K562 (cell line): ENCODE data around the gene KCTD7. TPM values are rescaled to one million over a fixed set of nuclear protein-coding genes. Genes with fewer than 3 reads are reported as not detected.
A peak's percentile ranks its signal among the peaks of the same experiment; 100 is the strongest.
"Not testable (repeated sequence)": the region's sequence is repeated elsewhere in the genome, so short reads cannot be mapped to it uniquely, and the experiment has no call there.

ENCODE experiments used
- ATAC-seq: fragments of 200-7000 bp; cut with Tn5 transposase; 3 replicates; pipeline ENCODE4 v1.9.1; 2020; ENCODE audit warnings: moderate library complexity
- BruUV-seq: library from RNA; stranded (reverse); fragments of 400-500 nt; replicated peaks from 2 replicates; lab custom pipeline; 2021; lab: Mats Ljungman, UMichigan
- CTCF ChIA-PET: fragments of 300-600 bp; formaldehyde crosslinking; extraction: SDS; loops from one replicate; lab custom pipeline; 2021; ENCODE audit warnings: low intra/inter-chr PET ratio; lab: Yijun Ruan, JAX
- POLR2A ChIA-PET: fragments of 300-600, 350-650 bp; sonication (Branson Sonifier 250); formaldehyde crosslinking; extraction: SDS; loops from one replicate; lab custom pipeline; 2021; ENCODE audit warnings: antibody characterized with exemption, inconsistent platforms; lab: Yijun Ruan, JAX
- DNase-seq, 4 experiments: peaks; one replicate each; pipeline versions ENCODE4 v3.0.0 to v3.0.0-alpha.2; 2011 to 2018; ENCODE audit warnings: low spot score in 3 of 4, mixed read lengths in 3 of 4; ENCODE audit errors: extremely low read depth in 1 of 4
- FAIRE-seq: peaks from 2 replicates; lab custom pipeline; 2011; peaks lifted over from hg19 to GRCh38; lab: Jason Lieb, UNC
- H2AFZ ChIP-seq: 2 replicates; pipeline ENCODE4 v1.6.0; 2011; ENCODE audit warnings: low read depth, low read length, control low read depth, inconsistent platforms
- H3K27ac ChIP-seq: fragments of 200-600 bp; 3 replicates; pipeline ENCODE4 v1.8.0; 2011; ENCODE audit warnings: low read depth, mild to moderate bottlenecking, control low read depth, inconsistent platforms, low read length, moderate library complexity, mixed read lengths; ENCODE audit errors: extremely low read depth
- H3K27me3 ChIP-seq, 2 experiments: fragments of 300-600 bp in 1 of 2; 2 replicates in 1 of 2; 3 replicates in 1 of 2; pipeline versions ENCODE4 v1.6.0 to v1.8.0; 2011; ENCODE audit warnings: inconsistent platforms in 2 of 2, low read length in 2 of 2, mild to moderate bottlenecking in 1 of 2, mixed read lengths in 1 of 2, moderate library complexity in 1 of 2; ENCODE audit not compliant: control insufficient read depth in 2 of 2, insufficient read depth in 2 of 2
- H3K36me3 ChIP-seq: fragments of 300-600 bp; 3 replicates; pipeline ENCODE4 v1.8.0; 2011; ENCODE audit warnings: mild to moderate bottlenecking, low read length, inconsistent platforms; ENCODE audit not compliant: control insufficient read depth, insufficient read depth
- H3K4me1 ChIP-seq, 2 experiments: fragments of 200-600 bp in 1 of 2; replicated peaks in 1 of 2; 2 replicates in 1 of 2; 3 replicates in 1 of 2; pipeline versions ENCODE4 v1.5.1 to v1.8.0; 2011; ENCODE audit warnings: inconsistent platforms in 2 of 2, low read length in 2 of 2, mild to moderate bottlenecking in 1 of 2, mixed read lengths in 1 of 2, moderate library complexity in 1 of 2; ENCODE audit not compliant: control insufficient read depth in 2 of 2, insufficient read depth in 2 of 2
- H3K4me2 ChIP-seq: 2 replicates; pipeline ENCODE4 v1.6.1; 2011; ENCODE audit warnings: low read length, control low read depth, inconsistent platforms, mixed read lengths; ENCODE audit not compliant: insufficient read depth
- H3K4me3 ChIP-seq: fragments of 200-600 bp; sonication (generic), shearing (Covaris generic); 2 replicates; pipeline ENCODE4 v1.5.1; 2016; ENCODE audit warnings: control low read depth, inconsistent platforms
- H3K79me2 ChIP-seq: fragments of 200-600 bp; 3 replicates; pipeline ENCODE4 v1.8.0; 2011; ENCODE audit warnings: low read length, inconsistent platforms; ENCODE audit not compliant: control insufficient read depth, insufficient read depth
- H3K9ac ChIP-seq, 2 experiments: 2 replicates each; pipeline versions ENCODE4 v1.6.0 to v1.6.1; 2011; ENCODE audit warnings: low read depth in 2 of 2, low read length in 2 of 2, control low read depth in 1 of 2, inconsistent platforms in 1 of 2, mild to moderate bottlenecking in 1 of 2, mixed read lengths in 1 of 2; ENCODE audit not compliant: insufficient read depth in 1 of 2
- H3K9me1 ChIP-seq: one replicate; pipeline ENCODE4 v1.6.0; 2011; ENCODE audit warnings: inconsistent platforms, mild to moderate bottlenecking, low read length, moderate library complexity; ENCODE audit not compliant: control insufficient read depth, insufficient read depth
- H3K9me3 ChIP-seq: replicated peaks from 2 replicates; pipeline ENCODE4 v1.5.1; 2011; ENCODE audit warnings: low read depth, low read length, inconsistent platforms; ENCODE audit not compliant: control insufficient read depth, insufficient read depth
- H4K20me1 ChIP-seq: replicated peaks from 2 replicates; pipeline ENCODE4 v1.6.1; 2011; ENCODE audit warnings: low read length, inconsistent platforms, mixed read lengths; ENCODE audit not compliant: control insufficient read depth, insufficient read depth
- ARID1B ChIP-seq: fragments of 450-650 bp; IDR thresholded peaks from 2 replicates; pipeline ENCODE4 v1.6.1; 2016; ENCODE audit warnings: antibody characterized with exemption, mild to moderate bottlenecking, inconsistent platforms
- CBFA2T2 ChIP-seq: fragments of 450-650 bp; conservative IDR thresholded peaks from 2 replicates; pipeline ENCODE4 v1.6.1; 2017; ENCODE audit warnings: mild to moderate bottlenecking
- MEIS2 ChIP-seq: fragments of 450-650 bp; IDR thresholded peaks from 2 replicates; pipeline ENCODE4 v1.6.1; 2014; ENCODE audit warnings: mild to moderate bottlenecking; ENCODE audit not compliant: partially characterized antibody
- PKNOX1 ChIP-seq: fragments of 450-650 bp; IDR thresholded peaks from 2 replicates; pipeline ENCODE4 v1.6.1; 2016
- TCF3 ChIP-seq: sonication (generic); formaldehyde crosslinking; IDR thresholded peaks from 2 replicates; pipeline ENCODE4 v1.4.0; 2020; ENCODE audit warnings: mild to moderate bottlenecking, missing genetic modification reagents
- WGBS: fragments of 100-300 bp; shearing (Covaris generic); methylation state at CpG from one replicate; pipeline ENCODE4 v1.1.6; 2016; ENCODE audit warnings: low coverage, mixed read lengths; ENCODE audit not compliant: insufficient coverage; ENCODE audit errors: missing lambda C conversion rate; 5-methylcytosine and 5-hydroxymethylcytosine counted together
- in situ Hi-C: fragments of 300-500 bp; cut with MboI; formaldehyde crosslinking; loops from 4 replicates; pipeline ENCODE4 v1.15.0; 2018; ENCODE audit warnings: inconsistent platforms, mixed read lengths
- intact Hi-C: fragments of 100-400 bp; cut with micrococcal nuclease; formaldehyde crosslinking; loops from 2 replicates; pipeline ENCODE4 v1.14.2; 2022
- polyA plus RNA-seq, 8 experiments: library from polyadenylated mRNA; depleted of rRNA in 4 of 8; stranded (reverse) in 5 of 8; unstranded in 3 of 8; fragments of >200 nt; fragmentation: Nextera tagmentation in 2 of 8; fragmentation: Illumina TruSeq in 1 of 8; extraction: Ambion mirVana in 2 of 8; extraction: Trizol in 1 of 8; gene quantifications; 2 replicates each; pipeline versions ENCODE4 v1.2.1 to v1.2.3, GENCODE V29; 2011 to 2014; ENCODE audit warnings: inconsistent platforms in 1 of 8, missing spikeins in 1 of 8
- total RNA-seq, 7 experiments: library from RNA; depleted of rRNA in 6 of 7; stranded (reverse); fragments of >200 nt in 6 of 7; fragmentation: Illumina TruSeq in 2 of 7; extraction: Trizol in 2 of 7; gene quantifications; 2 replicates each; pipeline versions ENCODE4 v1.2.1 to v1.2.3, GENCODE V29; 2011 to 2021; ENCODE audit warnings: low replicate concordance in 1 of 7

The KCTD7 gene
- total and polyA plus RNA-seq, 9 of the 15 experiments (the other 6 are each of a cell fraction or from before 2014, with no cell fraction given), result 1.5 to 26.0 (median 9.0) TPM

- H4K20me1 ChIP-seq, H3K4me2 ChIP-seq, H3K27me3 ChIP-seq, H3K27ac ChIP-seq, H3K4me1 ChIP-seq, H2AFZ ChIP-seq, BruUV-seq, CTCF ChIA-PET, intact Hi-C loops, in situ Hi-C loops, H3K9ac ChIP-seq, DNase-seq, H3K9me1 ChIP-seq, H3K4me3 ChIP-seq, H3K9me3 ChIP-seq: not testable (repeated sequence)
- H3K79me2 ChIP-seq, result peaks cover 89% of the 10 kb centered on the region
- FAIRE-seq, result peak; percentile 51
- TF ChIP-seq MEIS2 (peak; percentile 77), ARID1B (0 out of 2 replicates have a peak, but pooled peaks have one; percentile 10), TCF3 (CRISPR knock-in tag) (peak; percentile 54; the same call in 1 of the 2 replicates), CBFA2T2 (0 out of 2 replicates have a peak, but pooled peaks have one; percentile 20), PKNOX1 (peak; percentile 43; the same call in 1 of the 2 replicates)
- peaks cover 46% of the 10 kb centered on the region; the same call in 2 of the 3 replicates for H3K36me3 ChIP-seq
- ATAC-seq, result peak; percentile 52
- POLR2A ChIA-PET, result interaction anchor here (0.8 to 1.5 kb wide), 2 partner anchors 8 to 10 kb away, joined by 4 to 5 read pairs; no protein-coding TSS in a partner anchor
- WGBS, result 57% methylated on average over 4 of the region's 4 CpGs
These were observed 45.7 kb upstream of the KCTD7 start for GRCh38 chr7:66582816-66583489.
